Measurements from ENCODE around the gene KIF3B. TPM values are rescaled to one million over a fixed set of nuclear protein-coding genes. Genes with fewer than 3 reads are reported as not detected.

Gene KIF3B
- total and polyA plus RNA-seq, 2 of the 13 experiments (the other 11 are each of a cell fraction or from before 2014, with no cell fraction given): 23.6 to 28.8 TPM

GRCh38 chr20:32325706-32326503 is 48.5 kb downstream of the KIF3B start (continued):
- TF ChIP-seq ZNF142 (CRISPR knock-in tag; IDR thresholded peaks at IDR 0.05): no peak
- no peak for TF ChIP-seq MXD3 (CRISPR knock-in tag; IDR thresholded peaks at IDR 0.05)
- TF ChIP-seq ZSCAN29 (CRISPR knock-in tag; conservative IDR thresholded peaks at IDR 0.05): peak; percentile 83; the same call in 1 of the 2 replicates
- TF ChIP-seq ZNF263 (CRISPR knock-in tag; IDR thresholded peaks at IDR 0.05): no peak
- peak; percentile 80 for TF ChIP-seq MLX (CRISPR knock-in tag; IDR thresholded peaks at IDR 0.05)
- TF ChIP-seq GATA4 (IDR thresholded peaks at IDR 0.05; ENCODE audit: borderline replicate concordance, low read depth): peak; percentile 94; the same call in 1 of the 2 replicates
- TF ChIP-seq ZXDC (CRISPR knock-in tag; IDR thresholded peaks at IDR 0.05): no peak
- peak; percentile 90 for TF ChIP-seq MIER3 (CRISPR knock-in tag; IDR thresholded peaks at IDR 0.05; ENCODE audit: borderline replicate concordance)
- TF ChIP-seq POGK (CRISPR knock-in tag; conservative IDR thresholded peaks at IDR 0.05): peak; percentile 45; the same call in 1 of the 2 replicates
- TF ChIP-seq ZBTB43 (CRISPR knock-in tag; conservative IDR thresholded peaks at IDR 0.05): peak; percentile 77; the same call in 1 of the 2 replicates
- TF ChIP-seq ZNF775 (CRISPR knock-in tag; IDR thresholded peaks at IDR 0.05; ENCODE audit: borderline replicate concordance): no peak
- no peak; the same call in 1 of the 2 replicates for TF ChIP-seq KLF11 (CRISPR knock-in tag; IDR thresholded peaks at IDR 0.05)
- peak; percentile 48; the same call in 1 of the 2 replicates for TF ChIP-seq KLF9 (CRISPR knock-in tag; IDR thresholded peaks at IDR 0.05; ENCODE audit: low read depth)
